H1 (cell line): ENCODE data around the gene NKD2. TPM values are rescaled to one million over a fixed set of nuclear protein-coding genes. Genes with fewer than 3 reads are reported as not detected.

Experiments
- CTCF ChIA-PET: fragments of 300-600 bp; sonication (Branson Sonifier 250); formaldehyde crosslinking; loops from one replicate; lab custom pipeline; 2021; ENCODE audit not compliant: partially characterized antibody; lab: Charles Lee
- POLR2A ChIA-PET: fragments of 300-600 bp; sonication (Branson Sonifier 250); formaldehyde crosslinking; loops from one replicate; lab custom pipeline; 2021; ENCODE audit warnings: inconsistent platforms; ENCODE audit not compliant: partially characterized antibody; lab: Charles Lee
- DNase-seq, 2 experiments: peaks; one replicate each; pipeline versions ENCODE4 v3.0.0 to v3.0.0-alpha.2; 2010 to 2022; ENCODE audit warnings: low spot score in 2 of 2, low read depth in 1 of 2, mixed read lengths in 1 of 2
- FAIRE-seq: peaks from 2 replicates; lab custom pipeline; 2011; peaks lifted over from hg19 to GRCh38; lab: Jason Lieb, UNC
- H2AFZ ChIP-seq: 2 replicates; pipeline ENCODE4 v1.8.1; 2012; ENCODE audit warnings: low read length, inconsistent platforms
- H2AK5ac ChIP-seq: 2 replicates; pipeline ENCODE4 v1.6.1; 2013; ENCODE audit warnings: low read depth, low read length
- H2BK120ac ChIP-seq: replicated peaks from 2 replicates; pipeline ENCODE3; 2013; ENCODE audit warnings: low read depth, low read length, inconsistent platforms
- H2BK12ac ChIP-seq: 2 replicates; pipeline ENCODE4 v1.6.1; 2013; ENCODE audit warnings: low read depth, low read length
- H2BK15ac ChIP-seq: 2 replicates; pipeline ENCODE4 v1.6.1; 2013; ENCODE audit warnings: low read length
- H2BK20ac ChIP-seq: 2 replicates; pipeline ENCODE4 v1.6.1; 2013; ENCODE audit warnings: low read length
- H2BK5ac ChIP-seq: 2 replicates; pipeline ENCODE4 v1.6.1; 2013; ENCODE audit warnings: low read depth, low read length
- H3K14ac ChIP-seq: 2 replicates; pipeline ENCODE4 v1.6.1; 2013; ENCODE audit warnings: inconsistent platforms; ENCODE audit not compliant: insufficient read length
- H3K18ac ChIP-seq: 2 replicates; pipeline ENCODE4 v1.6.1; 2013; ENCODE audit warnings: low read length; ENCODE audit errors: extremely low read depth
- H3K23ac ChIP-seq: 2 replicates; pipeline ENCODE4 v1.6.1; 2013; ENCODE audit warnings: inconsistent platforms; ENCODE audit not compliant: insufficient read length
- H3K23me2 ChIP-seq: 2 replicates; pipeline ENCODE4 v1.6.1; 2013; ENCODE audit warnings: low read depth, low read length
- H3K27ac ChIP-seq: 2 replicates; pipeline ENCODE4 v1.6.1; 2011; ENCODE audit warnings: low read depth, low read length, inconsistent platforms
- H3K27me3 ChIP-seq, 4 experiments: replicated peaks in 1 of 4; 1 replicate in 1 of 4; 2 replicates in 3 of 4; pipeline versions ENCODE4 v1.6.1 to v1.8.1; 2011 to 2013; ENCODE audit warnings: low read length in 3 of 4, mild to moderate bottlenecking in 3 of 4, inconsistent platforms in 2 of 4, mixed read lengths in 2 of 4, moderate library complexity in 1 of 4; ENCODE audit not compliant: control insufficient read depth in 3 of 4, insufficient read depth in 3 of 4; ENCODE audit errors: extremely low read depth in 1 of 4
- H3K36me3 ChIP-seq, 4 experiments: 2 replicates each; pipeline versions ENCODE4 v1.6.1 to v1.8.1; 2011 to 2013; ENCODE audit warnings: mild to moderate bottlenecking in 4 of 4, low read length in 3 of 4, moderate library complexity in 2 of 4, control low read depth in 1 of 4, inconsistent platforms in 1 of 4; ENCODE audit not compliant: insufficient read depth in 4 of 4, control insufficient read depth in 2 of 4
- H3K4ac ChIP-seq: replicated peaks from 2 replicates; pipeline ENCODE3; 2013; ENCODE audit warnings: low read length, low read depth, mixed read lengths, inconsistent platforms; ENCODE audit not compliant: insufficient read length
- H3K4me1 ChIP-seq, 4 experiments: replicated peaks in 1 of 4; 1 replicate in 1 of 4; 2 replicates in 3 of 4; pipeline versions ENCODE4 v1.6.1 to v1.8.1; 2011 to 2013; ENCODE audit warnings: low read length in 3 of 4, inconsistent platforms in 2 of 4, mixed read lengths in 1 of 4; ENCODE audit not compliant: insufficient read depth in 4 of 4, control insufficient read depth in 3 of 4
- H3K4me2 ChIP-seq, 2 experiments: 2 replicates each; pipeline versions ENCODE4 v1.6.1 to v1.8.1; 2011 to 2013; ENCODE audit warnings: low read depth in 2 of 2, low read length in 2 of 2, control low read depth in 1 of 2, inconsistent platforms in 1 of 2, mild to moderate bottlenecking in 1 of 2; ENCODE audit not compliant: insufficient read depth in 1 of 2
- H3K4me3 ChIP-seq, 4 experiments: fragments of 200-600, 300-600 bp in 1 of 4; sonication (generic), shearing (Covaris generic), sonication (Bioruptor Twin) in 1 of 4; 2 replicates each; pipeline versions ENCODE4 v1.5.1 to v1.8.1; 2011 to 2016; ENCODE audit warnings: low read length in 4 of 4, low read depth in 3 of 4, control low read depth in 2 of 4, inconsistent platforms in 2 of 4, mild to moderate bottlenecking in 2 of 4, mixed read lengths in 1 of 4, moderate library complexity in 1 of 4; ENCODE audit not compliant: insufficient read depth in 2 of 4; ENCODE audit errors: extremely low read depth in 1 of 4
- H3K56ac ChIP-seq: replicated peaks from 2 replicates; pipeline ENCODE3; 2013; ENCODE audit warnings: low read depth, mild to moderate bottlenecking, mixed read lengths, low read length, inconsistent platforms; ENCODE audit not compliant: insufficient read length
- H3K79me1 ChIP-seq: 2 replicates; pipeline ENCODE4 v1.6.1; 2013; ENCODE audit warnings: low read depth, low read length, control low read depth
- H3K79me2 ChIP-seq, 2 experiments: 2 replicates each; pipeline versions ENCODE4 v1.6.1 to v1.8.1; 2012 to 2013; ENCODE audit warnings: low read length in 2 of 2, mild to moderate bottlenecking in 2 of 2, inconsistent platforms in 1 of 2; ENCODE audit not compliant: insufficient read depth in 2 of 2, control insufficient read depth in 1 of 2
- H3K9ac ChIP-seq, 4 experiments: replicated peaks in 1 of 4; 1 replicate in 1 of 4; 2 replicates in 3 of 4; pipeline versions ENCODE4 v1.6.1 to v1.8.1; 2011 to 2013; ENCODE audit warnings: low read depth in 3 of 4, low read length in 3 of 4, control low read depth in 2 of 4, mild to moderate bottlenecking in 2 of 4, moderate library complexity in 2 of 4, inconsistent platforms in 1 of 4; ENCODE audit errors: extremely low read depth in 1 of 4
- H3K9me3 ChIP-seq, 2 experiments: 2 replicates each; pipeline versions ENCODE4 v1.6.1 to v1.8.1; 2012 to 2013; ENCODE audit warnings: mild to moderate bottlenecking in 2 of 2, moderate library complexity in 2 of 2, control low read depth in 1 of 2, inconsistent platforms in 1 of 2, low read depth in 1 of 2, low read length in 1 of 2, mixed read lengths in 1 of 2; ENCODE audit not compliant: insufficient read depth in 2 of 2
- H4K20me1 ChIP-seq, 2 experiments: replicated peaks in 1 of 2; 2 replicates each; pipeline versions ENCODE3 to v1.8.1; 2011 to 2013; ENCODE audit warnings: inconsistent platforms in 2 of 2, low read length in 2 of 2, mild to moderate bottlenecking in 1 of 2; ENCODE audit not compliant: insufficient read depth in 2 of 2, control insufficient read depth in 1 of 2
- H4K5ac ChIP-seq: 2 replicates; pipeline ENCODE4 v1.6.1; 2013; ENCODE audit warnings: low read length, low read depth, mixed read lengths, inconsistent platforms; ENCODE audit not compliant: insufficient read length
- H4K8ac ChIP-seq: 2 replicates; pipeline ENCODE4 v1.8.0; 2013; ENCODE audit warnings: mild to moderate bottlenecking, moderate library complexity, low read length, inconsistent platforms; ENCODE audit not compliant: insufficient read depth; ENCODE audit errors: extremely low read depth
- H4K91ac ChIP-seq: replicated peaks from 2 replicates; pipeline ENCODE3; 2013; ENCODE audit warnings: low read length, mixed read lengths, inconsistent platforms; ENCODE audit not compliant: insufficient read length
- EZH2 ChIP-seq: fragments of 200-600 bp; sonication (generic); IDR thresholded peaks from 2 replicates; pipeline ENCODE4 v1.7.1; 2012; ENCODE audit warnings: low read depth, mild to moderate bottlenecking, moderate library complexity, low read length, inconsistent platforms; ENCODE audit not compliant: severe bottlenecking
- SP2 ChIP-seq: IDR thresholded peaks from 2 replicates; pipeline ENCODE4 v1.6.1; 2012; ENCODE audit warnings: mild to moderate bottlenecking, low read length, inconsistent platforms
- WGBS, 2 experiments: shearing (Covaris generic) in 1 of 2; methylation state at CpG; one replicate each; pipeline versions ENCODE4 v1.1.6 to v1.1.7; 2013 to 2015; ENCODE audit warnings: low lambda C conversion rate in 2 of 2, mixed read lengths in 2 of 2, inconsistent platforms in 1 of 2, low coverage in 1 of 2, missing lambda C conversion rate in 1 of 2; ENCODE audit not compliant: insufficient replicate concordance in 2 of 2, insufficient coverage in 1 of 2, insufficient read length in 1 of 2; ENCODE audit errors: extremely low coverage in 1 of 2, missing lambda C conversion rate in 1 of 2; 5-methylcytosine and 5-hydroxymethylcytosine counted together
- polyA plus RNA-seq, 7 experiments: library from polyadenylated mRNA; depleted of rRNA in 3 of 7; stranded (reverse) in 5 of 7; unstranded in 2 of 7; fragments of >200 nt in 5 of 7; fragments of 200-250 nt in 2 of 7; gene quantifications; 1 replicate in 5 of 7; 2 replicates in 1 of 7; 4 replicates in 1 of 7; pipeline versions ENCODE4 v1.2.1 to v1.2.3, GENCODE V29; 2011 to 2013; ENCODE audit warnings: missing spikeins in 2 of 7, mixed read lengths in 2 of 7
- total RNA-seq: library from RNA; stranded (reverse); fragmentation: NEBNext Ultra II Directional; extraction: Animal tissue kit (Norgen Biotek cat#: 25700); gene quantifications from 2 replicates; pipeline ENCODE4 v1.2.1, GENCODE V29; 2021

The NKD2 gene
- total and polyA plus RNA-seq, 2 of the 8 experiments (the other 6 are each of a cell fraction or from before 2014, with no cell fraction given), result 5.5 to 7.9 TPM

DNA sequence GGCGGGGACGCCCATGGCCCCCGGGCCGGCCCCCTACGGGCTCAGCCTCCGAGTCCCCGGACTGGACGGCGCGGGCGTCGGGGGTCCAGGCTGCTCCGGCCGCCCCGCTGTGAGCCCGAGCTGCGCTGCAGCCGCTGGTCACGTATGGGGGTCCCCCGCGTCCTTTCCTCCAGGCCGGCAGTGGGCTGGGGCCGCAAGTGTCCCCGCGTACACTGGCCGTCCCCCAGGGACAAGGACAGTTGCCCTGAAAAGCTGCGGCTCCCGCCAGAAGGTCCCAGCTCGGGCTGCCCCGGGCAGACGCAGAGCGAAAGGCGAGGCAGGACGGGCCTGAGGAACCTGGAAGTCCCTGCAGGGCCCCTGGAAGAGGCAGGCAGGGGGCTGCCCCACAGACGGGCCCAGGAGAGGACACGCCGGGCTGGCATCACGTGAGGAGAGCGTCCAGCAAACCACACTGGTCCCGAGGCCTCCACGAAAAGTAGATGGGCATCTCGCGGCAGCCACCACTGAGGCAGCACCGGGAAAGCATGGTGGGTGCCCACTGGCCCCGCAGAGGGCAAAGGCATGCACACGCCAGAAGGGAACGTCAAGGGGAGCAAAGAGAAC lies 3.3 kb upstream of the NKD2 start:
- Histone ChIP-seq H2BK20ac (no peak overlapping the region), H3K79me1 (no peaks in the 10 kb centered on the region; the same call in 1 of the 2 replicates), H3K27me3 (peaks cover 24 to 63% (median 58%) of the 10 kb centered on the region in 4 experiments), H3K23me2 (peaks cover 5% of the 10 kb centered on the region; the same call in 1 of the 2 replicates), H3K14ac (no peak overlapping the region), H4K20me1 (peaks cover 0 to 4% of the 10 kb centered on the region in 2 experiments), H3K4ac (no peak overlapping the region), H3K4me3 (peak overlapping the region; percentile 14 to 69 (median 31); a peak in 6 of 8 replicates), H4K91ac (no peak overlapping the region), H2BK5ac (no peak overlapping the region), H3K4me1 (peaks cover under 1 to 19% (median 4%) of the 10 kb centered on the region in 4 experiments; a peak in 5 of 7 replicates), H3K36me3 (no peaks in the 10 kb centered on the region; a peak in 1 of 8 replicates), H3K18ac (no peak overlapping the region), H4K5ac (no peak overlapping the region), H3K56ac (no peak overlapping the region), H2BK12ac (no peak overlapping the region), H2BK15ac (no peak overlapping the region), H2AFZ (0 out of 2 replicates have a peak overlapping the region, but pooled peaks have one; percentile 54), H3K23ac (no peak overlapping the region), H3K9ac (no peak overlapping the region), H3K4me2 (peak overlapping the region; percentile 49 to 74), H2AK5ac (0 out of 2 replicates have a peak overlapping the region, but pooled peaks have one; percentile 6), H3K79me2 (no peaks in the 10 kb centered on the region), H3K9me3 (no peaks in the 10 kb centered on the region), H2BK120ac (no peak overlapping the region), H3K27ac (no peak overlapping the region), H4K8ac (no peak overlapping the region)
- 54% methylated on average over 34 of the region's 47 CpGs; no CpG with 5 or more reads in 1 of the 2 experiments for WGBS, 2 experiments
- ChIA-PET POLR2A (no interaction called here), CTCF (interaction anchor here (1.3 to 7.2 kb wide), 10 partner anchors 9 to 163 kb away, joined by 3 to 71 read pairs (median 8); no protein-coding TSS in a partner anchor)
- TF ChIP-seq EZH2 (peak; percentile 15), SP2 (no peak)
- DNase-seq, result peak in 1 of 2 experiments; percentile 48
- FAIRE-seq, result no peak
